GM12878 (cell line): ENCODE results near the gene PON1. TPM values are rescaled to one million over a fixed set of nuclear protein-coding genes. Genes with fewer than 3 reads are reported as not detected.

Experiments used
- ATAC-seq: fragments of 200-7000 bp; cut with Tn5 transposase; 3 replicates; pipeline ENCODE4 v1.9.1; 2020; ENCODE audit warnings: mild to moderate bottlenecking, moderate library complexity
- BruUV-seq: library from RNA; stranded (reverse); fragments of 400-500 nt; replicated peaks from 2 replicates; lab custom pipeline; 2021; lab: Mats Ljungman, UMichigan
- CTCF ChIA-PET: fragments of 300-600 bp; sonication (Branson Sonifier 250); formaldehyde crosslinking; extraction: SDS; loops from one replicate; lab custom pipeline; 2021; ENCODE audit warnings: inconsistent platforms; lab: Yijun Ruan, JAX
- POLR2A ChIA-PET: fragments of 350-600 bp; formaldehyde crosslinking; extraction: SDS; loops from one replicate; lab custom pipeline; 2021; ENCODE audit warnings: inconsistent platforms; lab: Charles Lee
- RAD21 ChIA-PET: fragments of 300-600 bp; sonication (Branson Sonifier 250); formaldehyde crosslinking; loops from one replicate; lab custom pipeline; 2023; ENCODE audit warnings: antibody characterized with exemption; ENCODE audit not compliant: unreplicated experiment; lab: Charles Lee
- SMC1A ChIA-PET: fragments of 300-600 bp; sonication (Branson Sonifier 250); formaldehyde crosslinking; loops from one replicate; lab custom pipeline; 2023; ENCODE audit not compliant: unreplicated experiment, uncharacterized antibody; lab: Charles Lee
- DNase-seq: peaks from one replicate; pipeline ENCODE4 v3.0.0-alpha.2; 2011; ENCODE audit warnings: low read depth, low spot score
- FAIRE-seq: peaks from 3 replicates; lab custom pipeline; 2011; peaks lifted over from hg19 to GRCh38; lab: Jason Lieb, UNC
- H2AFZ ChIP-seq: 2 replicates; pipeline ENCODE4 v1.6.0; 2011; ENCODE audit warnings: low read depth, low read length, control low read depth; ENCODE audit not compliant: control insufficient read depth
- H3K27ac ChIP-seq: 2 replicates; pipeline ENCODE4 v1.5.1; 2011; ENCODE audit warnings: control low read depth; ENCODE audit not compliant: control insufficient read depth, insufficient read depth
- H3K27me3 ChIP-seq, 2 experiments: replicated peaks in 1 of 2; 2 replicates each; pipeline versions ENCODE4 v1.6.0 to v1.6.1; 2011; ENCODE audit warnings: low read length in 1 of 2; ENCODE audit not compliant: control insufficient read depth in 2 of 2, insufficient read depth in 2 of 2
- H3K36me3 ChIP-seq, 2 experiments: 2 replicates each; pipeline ENCODE4 v1.5.1; 2011; ENCODE audit warnings: low read length in 1 of 2; ENCODE audit not compliant: control insufficient read depth in 2 of 2, insufficient read depth in 2 of 2
- H3K4me1 ChIP-seq: 2 replicates; pipeline ENCODE4 v1.6.1; 2011; ENCODE audit warnings: mild to moderate bottlenecking, low read length, moderate library complexity, mixed read lengths; ENCODE audit not compliant: control insufficient read depth, insufficient read depth
- H3K4me2 ChIP-seq: 2 replicates; pipeline ENCODE4 v1.6.0; 2011; ENCODE audit warnings: control low read depth; ENCODE audit not compliant: control insufficient read depth, insufficient read depth
- H3K4me3 ChIP-seq: fragments of 200-600 bp; sonication (generic); 2 replicates; pipeline ENCODE4 v1.5.1; 2016
- H3K79me2 ChIP-seq: 2 replicates; pipeline ENCODE4 v1.6.0; 2011; ENCODE audit warnings: low read length; ENCODE audit not compliant: control insufficient read depth, insufficient read depth
- H3K9ac ChIP-seq: 2 replicates; pipeline ENCODE4 v1.8.0; 2011; ENCODE audit warnings: low read length, control low read depth, mixed read lengths; ENCODE audit not compliant: control insufficient read depth, insufficient read depth
- H3K9me3 ChIP-seq: replicated peaks from 3 replicates; pipeline ENCODE4 v1.5.1; 2011; ENCODE audit warnings: mild to moderate bottlenecking, low read length; ENCODE audit not compliant: control insufficient read depth, insufficient read depth
- H4K20me1 ChIP-seq: 2 replicates; pipeline ENCODE4 v1.6.0; 2011; ENCODE audit not compliant: control insufficient read depth, insufficient read depth
- CREM ChIP-seq: IDR thresholded peaks from 2 replicates; pipeline ENCODE4 v1.6.1; 2014; ENCODE audit warnings: antibody characterized with exemption, low read depth
- MTA2 ChIP-seq: fragments of 450-650 bp; IDR thresholded peaks from 2 replicates; pipeline ENCODE4 v1.6.1; 2016; ENCODE audit warnings: low read depth, mild to moderate bottlenecking, moderate library complexity
- NR2C2 ChIP-seq: IDR thresholded peaks from 2 replicates; pipeline ENCODE4 v1.6.1; 2011; ENCODE audit warnings: borderline replicate concordance, low read depth; ENCODE audit not compliant: control insufficient read depth, insufficient read length
- PAX8 ChIP-seq: fragments of 450-650 bp; IDR thresholded peaks from 2 replicates; pipeline ENCODE4 v1.6.1; 2017; ENCODE audit warnings: mild to moderate bottlenecking, moderate library complexity
- PML ChIP-seq: IDR thresholded peaks from 2 replicates; pipeline ENCODE4 v1.6.1; 2012; ENCODE audit warnings: low read length, inconsistent platforms
- RB1 ChIP-seq: fragments of 450-650 bp; formaldehyde crosslinking; IDR thresholded peaks from 2 replicates; pipeline ENCODE4 v1.6.1; 2017; ENCODE audit warnings: mild to moderate bottlenecking, borderline replicate concordance
- RBBP5 ChIP-seq: fragments of 200-600 bp; sonication (generic); conservative IDR thresholded peaks from 2 replicates; pipeline ENCODE4 v1.6.1; 2016
- RELA ChIP-seq: fragments of 450-650 bp; IDR thresholded peaks from 2 replicates; pipeline ENCODE4 v1.8.0; 2014; ENCODE audit warnings: borderline replicate concordance; ENCODE audit not compliant: partially characterized antibody
- SUPT20H ChIP-seq: IDR thresholded peaks from 2 replicates; pipeline ENCODE4 v1.6.1; 2011; ENCODE audit warnings: low read depth, mild to moderate bottlenecking, low read length, moderate library complexity, borderline replicate concordance; ENCODE audit not compliant: control insufficient read depth
- ZNF384 ChIP-seq: IDR thresholded peaks from 2 replicates; pipeline ENCODE4 v1.6.1; 2012; ENCODE audit warnings: low read depth, mild to moderate bottlenecking, low read length, improper control_type of control experiment, borderline replicate concordance
- WGBS: methylation state at CpG from one replicate; pipeline ENCODE4 v1.1.6; 2016; ENCODE audit warnings: low lambda C conversion rate; ENCODE audit not compliant: insufficient replicate concordance, insufficient coverage; ENCODE audit errors: missing lambda C conversion rate; 5-methylcytosine and 5-hydroxymethylcytosine counted together
- in situ Hi-C: fragments of 300-500 bp; cut with MboI; formaldehyde crosslinking; loops from 9 replicates; pipeline ENCODE4 v1.14.3; 2018; ENCODE audit warnings: mixed read lengths
- intact Hi-C: fragments of 100-400 bp; cut with micrococcal nuclease; formaldehyde crosslinking; loops from one replicate; pipeline ENCODE4 v1.14.2; 2022; ENCODE audit not compliant: unreplicated experiment
- polyA plus RNA-seq, 11 experiments: library from polyadenylated mRNA; depleted of rRNA in 4 of 11; unstranded in 6 of 11; stranded (reverse) in 5 of 11; fragments of >200 nt; fragmentation: Nextera tagmentation in 4 of 11; fragmentation: Illumina TruSeq in 1 of 11; extraction: Ambion mirVana in 4 of 11; extraction: Trizol in 1 of 11; gene quantifications; 1 replicate in 1 of 11; 2 replicates in 10 of 11; pipeline versions ENCODE4 v1.2.1 to v1.2.3, GENCODE V29; 2011 to 2016; ENCODE audit warnings: inconsistent platforms in 2 of 11, missing spikeins in 2 of 11, low read depth in 1 of 11
- total RNA-seq, 4 experiments: library from RNA; depleted of rRNA in 3 of 4; stranded (reverse); fragments of >200 nt in 3 of 4; fragmentation: Illumina TruSeq in 1 of 4; extraction: Trizol in 1 of 4; gene quantifications; 2 replicates each; pipeline versions ENCODE4 v1.2.1 to v1.2.3, GENCODE V29; 2013 to 2021
- TF ChIP-seq, protein P1 (sequence below): fragments of 450-650 bp; IDR thresholded peaks from 2 replicates; pipeline ENCODE4 v1.6.1; 2016; ENCODE audit warnings: mild to moderate bottlenecking

The PON1 gene
- total and polyA plus RNA-seq, 10 of the 15 experiments (the other 5 are each of a cell fraction or from before 2014, with no cell fraction given) = 0.10 to 0.26 (median 0.23) TPM; not detected in 4

DNA sequence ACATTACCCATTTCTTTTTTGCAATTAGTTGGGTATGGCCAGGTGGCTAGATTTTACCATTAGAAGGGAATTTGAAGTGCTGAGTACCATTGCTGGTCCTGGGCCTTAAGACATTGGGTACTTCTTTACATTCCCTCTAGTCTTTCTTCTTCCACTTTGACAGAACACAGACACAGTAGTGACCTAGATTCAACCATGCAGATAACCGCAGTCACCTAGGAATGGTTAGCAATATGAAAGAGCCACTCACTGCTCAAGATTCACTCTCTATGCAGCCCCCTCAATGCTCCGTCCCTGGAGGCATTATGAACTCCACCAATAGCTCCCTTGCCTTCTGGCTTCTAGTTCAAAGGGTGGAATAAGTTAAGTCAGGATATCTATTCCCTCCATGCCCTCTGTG is 16.2 kb upstream of the PON1 start:
- no TSS peak for BruUV-seq
- Histone ChIP-seq H3K27me3 (no peaks in the 10 kb centered on the region; a peak in 2 of 4 replicates), H3K4me3 (no peak overlapping the region), H2AFZ (no peak overlapping the region), H3K27ac (no peak overlapping the region), H3K79me2 (no peaks in the 10 kb centered on the region), H3K4me1 (no peaks in the 10 kb centered on the region), H4K20me1 (no peaks in the 10 kb centered on the region), H3K4me2 (no peak overlapping the region), H3K9me3 (no peaks in the 10 kb centered on the region), H3K36me3 (no peaks in the 10 kb centered on the region; a peak in 1 of 4 replicates), H3K9ac (no peak overlapping the region)
- 25% methylated on average over 2 of the region's 2 CpGs for WGBS
- in situ Hi-C loops = no loop called here
- POLR2A ChIA-PET = no interaction called here
- intact Hi-C loops = no loop called here
- FAIRE-seq (no peak), DNase-seq (no peak), ATAC-seq (no peak; the same call in 2 of the 3 replicates)
- TF ChIP-seq RB1 (no peak), SUPT20H (no peak), PAX8 (no peak), ZNF384 (no peak), RBBP5 (no peak)
- SMC1A ChIA-PET = no interaction called here
- RAD21 ChIA-PET = no interaction called here
- CTCF ChIA-PET = no interaction called here

DNA sequence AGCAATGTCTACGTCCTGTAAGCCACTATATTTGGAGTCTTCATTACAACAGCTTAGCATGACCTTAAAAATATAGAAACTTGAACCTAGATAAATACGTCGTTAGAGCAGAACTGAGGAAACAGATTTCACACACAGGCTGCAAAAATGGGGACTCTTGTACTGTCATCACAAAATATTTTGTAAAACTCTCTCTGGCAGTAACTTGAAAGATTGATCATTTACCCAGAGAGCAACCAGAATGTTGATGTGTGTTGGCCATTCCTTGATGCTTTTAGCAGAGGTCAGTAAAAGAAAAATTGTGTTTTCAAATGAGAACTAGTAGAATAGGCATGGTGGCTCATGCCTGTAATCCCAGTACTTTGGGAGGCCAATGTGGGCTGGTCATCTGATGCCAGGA is 14.5 kb upstream of the PON1 start:
- ATAC-seq (no peak), DNase-seq (no peak), FAIRE-seq (no peak)
- WGBS = 57% methylated on average over 3 of the region's 3 CpGs
- Histone ChIP-seq H3K9ac (no peak overlapping the region), H3K4me3 (no peak overlapping the region), H4K20me1 (no peaks in the 10 kb centered on the region), H3K4me2 (no peak overlapping the region), H3K36me3 (no peaks in the 10 kb centered on the region; a peak in 1 of 4 replicates), H3K4me1 (no peaks in the 10 kb centered on the region), H3K27ac (no peak overlapping the region), H2AFZ (no peak overlapping the region), H3K79me2 (no peaks in the 10 kb centered on the region), H3K27me3 (no peaks in the 10 kb centered on the region; a peak in 1 of 4 replicates), H3K9me3 (no peaks in the 10 kb centered on the region)
- intact Hi-C loops = no loop called here
- ChIA-PET RAD21 (no interaction called here), POLR2A (no interaction called here), SMC1A (interaction anchor here (0.7 to 1.1 kb wide), 2 partner anchors 28 to 557 kb away, joined by 4 to 5 read pairs; no protein-coding TSS in a partner anchor), CTCF (no interaction called here)
- TF ChIP-seq PML = no peak
- no peak for TF ChIP-seq MTA2
- no peak for TF ChIP-seq CREM
- TF ChIP-seq, protein P1, sequence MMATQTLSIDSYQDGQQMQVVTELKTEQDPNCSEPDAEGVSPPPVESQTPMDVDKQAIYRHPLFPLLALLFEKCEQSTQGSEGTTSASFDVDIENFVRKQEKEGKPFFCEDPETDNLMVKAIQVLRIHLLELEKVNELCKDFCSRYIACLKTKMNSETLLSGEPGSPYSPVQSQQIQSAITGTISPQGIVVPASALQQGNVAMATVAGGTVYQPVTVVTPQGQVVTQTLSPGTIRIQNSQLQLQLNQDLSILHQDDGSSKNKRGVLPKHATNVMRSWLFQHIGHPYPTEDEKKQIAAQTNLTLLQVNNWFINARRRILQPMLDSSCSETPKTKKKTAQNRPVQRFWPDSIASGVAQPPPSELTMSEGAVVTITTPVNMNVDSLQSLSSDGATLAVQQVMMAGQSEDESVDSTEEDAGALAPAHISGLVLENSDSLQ = no peak
- TF ChIP-seq RELA = no peak
- TF ChIP-seq NR2C2 = no peak
- in situ Hi-C loops = no loop called here
- BruUV-seq = no TSS peak
